H9 (cell line): ENCODE results near the gene RAB33A. TPM values are rescaled to one million over a fixed set of nuclear protein-coding genes. Genes with fewer than 3 reads are reported as not detected.

Experiments used
- DNase-seq: peaks from one replicate; pipeline ENCODE4 v3.0.0-alpha.2; 2017
- H2AFZ ChIP-seq: one replicate; pipeline ENCODE4 v1.6.1; 2013; ENCODE audit warnings: mild to moderate bottlenecking, low read length, control low read depth, moderate library complexity
- H2AK5ac ChIP-seq: 2 replicates; pipeline ENCODE4 v1.6.1; 2013; ENCODE audit warnings: low read length, control low read depth, mixed read lengths; ENCODE audit not compliant: insufficient read length
- H2BK120ac ChIP-seq: one replicate; pipeline ENCODE4 v1.6.1; 2013; ENCODE audit warnings: low read depth, mild to moderate bottlenecking, low read length, control low read depth, inconsistent platforms; ENCODE audit not compliant: poor library complexity, severe bottlenecking
- H2BK12ac ChIP-seq: 2 replicates; pipeline ENCODE4 v1.6.1; 2013; ENCODE audit warnings: low read length, control low read depth, mixed read lengths, low read depth; ENCODE audit not compliant: insufficient read length
- H2BK15ac ChIP-seq: 2 replicates; pipeline ENCODE4 v1.6.1; 2013; ENCODE audit warnings: low read depth, low read length, control low read depth
- H2BK20ac ChIP-seq: one replicate; pipeline ENCODE4 v1.6.1; 2013; ENCODE audit warnings: low read depth, mild to moderate bottlenecking, low read length, control low read depth, inconsistent platforms; ENCODE audit not compliant: poor library complexity, severe bottlenecking
- H2BK5ac ChIP-seq: 2 replicates; pipeline ENCODE4 v1.6.1; 2013; ENCODE audit warnings: low read length, control low read depth, mixed read lengths; ENCODE audit not compliant: insufficient read length
- H3K14ac ChIP-seq: 2 replicates; pipeline ENCODE4 v1.6.1; 2013; ENCODE audit warnings: low read length, control low read depth; ENCODE audit not compliant: insufficient read depth
- H3K18ac ChIP-seq: 2 replicates; pipeline ENCODE4 v1.6.1; 2013; ENCODE audit warnings: low read depth, mild to moderate bottlenecking, mixed read lengths, low read length, control low read depth; ENCODE audit not compliant: insufficient read length
- H3K23ac ChIP-seq: 2 replicates; pipeline ENCODE4 v1.6.1; 2013; ENCODE audit warnings: low read length, control low read depth, mixed read lengths, low read depth; ENCODE audit not compliant: insufficient read length
- H3K23me2 ChIP-seq: 2 replicates; pipeline ENCODE4 v1.6.1; 2013; ENCODE audit warnings: low read depth, mild to moderate bottlenecking, mixed read lengths, low read length, control low read depth; ENCODE audit not compliant: insufficient read length, poor library complexity, severe bottlenecking
- H3K27ac ChIP-seq: 2 replicates; pipeline ENCODE4 v1.5.1; 2013; ENCODE audit warnings: low read length, control low read depth, mixed read lengths, low read depth; ENCODE audit not compliant: insufficient read length
- H3K27me3 ChIP-seq: 2 replicates; pipeline ENCODE4 v1.6.1; 2013; ENCODE audit warnings: low read length, control low read depth, inconsistent platforms; ENCODE audit not compliant: insufficient read depth
- H3K4ac ChIP-seq: 2 replicates; pipeline ENCODE4 v1.6.1; 2013; ENCODE audit warnings: low read depth, mild to moderate bottlenecking, control low read depth, inconsistent platforms, low read length, moderate library complexity
- H3K4me1 ChIP-seq: 2 replicates; pipeline ENCODE4 v1.6.1; 2013; ENCODE audit warnings: low read length, control low read depth, inconsistent platforms; ENCODE audit not compliant: insufficient read depth
- H3K4me2 ChIP-seq: 2 replicates; pipeline ENCODE4 v1.6.1; 2013; ENCODE audit warnings: low read length, control low read depth, mixed read lengths; ENCODE audit not compliant: insufficient read length, insufficient read depth
- H3K56ac ChIP-seq: 2 replicates; pipeline ENCODE4 v1.6.1; 2013; ENCODE audit warnings: low read depth, mild to moderate bottlenecking, mixed read lengths, low read length, control low read depth; ENCODE audit not compliant: insufficient read length
- H3K79me1 ChIP-seq: 2 replicates; pipeline ENCODE4 v1.6.1; 2013; ENCODE audit warnings: low read depth, mild to moderate bottlenecking, moderate library complexity, low read length, control low read depth, inconsistent platforms; ENCODE audit not compliant: insufficient read depth, poor library complexity, severe bottlenecking
- H3K79me2 ChIP-seq: 2 replicates; pipeline ENCODE4 v1.6.1; 2013; ENCODE audit warnings: low read length, control low read depth, inconsistent platforms; ENCODE audit not compliant: insufficient read depth
- H3K9ac ChIP-seq: 2 replicates; pipeline ENCODE4 v1.6.1; 2013; ENCODE audit warnings: low read length, control low read depth, mixed read lengths; ENCODE audit not compliant: insufficient read length; ENCODE audit errors: extremely low read depth
- H3K9me3 ChIP-seq: one replicate; pipeline ENCODE4 v1.6.1; 2013; ENCODE audit warnings: low read depth, low read length, inconsistent platforms; ENCODE audit not compliant: control insufficient read depth
- H3T11ph ChIP-seq: one replicate; pipeline ENCODE4 v1.6.1; 2013; ENCODE audit warnings: mild to moderate bottlenecking, low read length, control low read depth, inconsistent platforms
- H4K20me1 ChIP-seq: one replicate; pipeline ENCODE4 v1.6.1; 2013; ENCODE audit not compliant: control insufficient read depth, insufficient read length, insufficient read depth
- H4K5ac ChIP-seq: 2 replicates; pipeline ENCODE4 v1.6.1; 2013; ENCODE audit warnings: low read depth, mild to moderate bottlenecking, mixed read lengths, low read length, control low read depth; ENCODE audit not compliant: insufficient read length
- H4K8ac ChIP-seq: replicated peaks from 2 replicates; pipeline ENCODE4 v1.6.1; 2013; ENCODE audit warnings: low read length, control low read depth, mixed read lengths, low read depth; ENCODE audit not compliant: insufficient read length
- H4K91ac ChIP-seq: 2 replicates; pipeline ENCODE4 v1.6.1; 2013; ENCODE audit warnings: low read depth, mild to moderate bottlenecking, moderate library complexity, mixed read lengths, low read length, control low read depth; ENCODE audit not compliant: insufficient read length
- H3K27ac Mint-ChIP-seq, 3 experiments: 2 replicates in 2 of 3; 3 replicates in 1 of 3; pipeline ENCODE4 v1.8.0; 2020 to 2021; ENCODE audit warnings: mixed read lengths in 3 of 3, mild to moderate bottlenecking in 1 of 3, moderate library complexity in 1 of 3
- H3K27me3 Mint-ChIP-seq: 2 replicates; pipeline ENCODE4 v1.8.0; 2021; ENCODE audit warnings: low read depth, mild to moderate bottlenecking, moderate library complexity, mixed read lengths
- H3K36me3 Mint-ChIP-seq, 3 experiments: 2 replicates in 2 of 3; 3 replicates in 1 of 3; pipeline ENCODE4 v1.8.0; 2020 to 2021; ENCODE audit warnings: low read depth in 3 of 3, mixed read lengths in 3 of 3; ENCODE audit not compliant: insufficient read depth in 1 of 3
- H3K4me1 Mint-ChIP-seq, 2 experiments: 2 replicates each; pipeline ENCODE4 v1.8.0; 2020; ENCODE audit warnings: mixed read lengths in 2 of 2
- H3K4me3 Mint-ChIP-seq, 2 experiments: 2 replicates in 1 of 2; 3 replicates in 1 of 2; pipeline ENCODE4 v1.8.0; 2020 to 2021; ENCODE audit warnings: mild to moderate bottlenecking in 2 of 2, mixed read lengths in 2 of 2, moderate library complexity in 1 of 2
- H3K9me3 Mint-ChIP-seq, 2 experiments: 2 replicates in 1 of 2; 3 replicates in 1 of 2; pipeline ENCODE4 v1.8.0; 2020; ENCODE audit warnings: mild to moderate bottlenecking in 2 of 2, mixed read lengths in 2 of 2, moderate library complexity in 1 of 2
- WGBS: extraction: QIAGEN DNeasy Blood & Tissue Kit; methylation state at CpG from one replicate; pipeline ENCODE4 v1.1.7; 2013; ENCODE audit warnings: missing lambda C conversion rate, low lambda C conversion rate, mixed read lengths; ENCODE audit not compliant: insufficient read length; ENCODE audit errors: extremely low coverage; 5-methylcytosine and 5-hydroxymethylcytosine counted together
- total RNA-seq: library from RNA; stranded (reverse); gene quantifications from 2 replicates; pipeline ENCODE4 v1.2.1, GENCODE V29; 2021
- TF ChIP-seq, protein P1 (sequence below): fragments of 200-600 bp; sonication (generic); conservative IDR thresholded peaks from 3 replicates; pipeline ENCODE4 v1.8.0; 2021; ENCODE audit warnings: antibody characterized with exemption, mild to moderate bottlenecking

The RAB33A gene
- total RNA-seq, 1 experiment from 2014 or later = 0.59 TPM

DNA sequence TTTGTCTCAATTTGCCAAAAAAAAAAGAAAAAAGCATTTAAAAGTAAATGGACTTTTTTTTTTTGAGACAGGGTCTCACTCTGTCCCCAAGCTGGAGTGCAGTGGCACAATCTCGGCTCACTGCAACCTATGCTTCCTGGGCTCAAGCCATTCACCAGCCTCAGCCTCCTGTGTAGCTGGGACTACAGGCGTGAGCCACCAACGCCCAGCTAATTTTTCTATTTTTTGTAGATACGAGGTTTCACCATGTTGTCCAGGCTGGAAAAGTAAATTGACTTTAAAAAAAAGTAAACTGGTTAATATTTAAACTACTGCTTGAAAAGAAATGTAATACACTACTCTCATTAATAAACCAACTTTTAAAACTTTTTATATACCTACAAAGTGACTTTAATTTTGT, 12.0 kb upstream of the RAB33A start:
- H3K9me3 Mint-ChIP-seq = peaks cover 0 to 48% of the 10 kb centered on the region in 2 experiments; a peak in 2 of 5 replicates
- Histone ChIP-seq H3K79me1 (no peaks in the 10 kb centered on the region), H4K5ac (no peak overlapping the region), H3K56ac (no peak overlapping the region), H2AFZ (no peak overlapping the region), H3K18ac (no peak overlapping the region), H3K4ac (no peak overlapping the region), H2BK5ac (no peak overlapping the region), H2BK15ac (no peak overlapping the region), H3K4me1 (no peaks in the 10 kb centered on the region), H3K27ac (no peak overlapping the region), H4K91ac (no peak overlapping the region), H2BK12ac (no peak overlapping the region), H2BK20ac (no peak overlapping the region), H4K8ac (no peak overlapping the region), H3K14ac (no peak overlapping the region), H3K9me3 (no peaks in the 10 kb centered on the region), H3K23me2 (no peaks in the 10 kb centered on the region), H3K23ac (no peak overlapping the region), H2AK5ac (no peak overlapping the region), H3K4me2 (no peak overlapping the region), H4K20me1 (no peaks in the 10 kb centered on the region), H3T11ph (no peak overlapping the region), H2BK120ac (no peak overlapping the region), H3K79me2 (0 out of 2 replicates have a peak, but pooled peaks cover 2% of the 10 kb centered on the region), H3K9ac (no peak overlapping the region), H3K27me3 (no peaks in the 10 kb centered on the region)
- WGBS = no CpG with 5 or more reads among the region's 4 CpGs
- no peak for DNase-seq
- no peak overlapping the region for H3K4me3 Mint-ChIP-seq
- no peak overlapping the region for H3K27ac Mint-ChIP-seq
- peaks cover 0 to 3% (median 0%) of the 10 kb centered on the region in 3 experiments; a peak in 4 of 7 replicates for H3K36me3 Mint-ChIP-seq
- H3K4me1 Mint-ChIP-seq = peaks cover under 1 to 2% of the 10 kb centered on the region in 2 experiments; a peak in 2 of 4 replicates
- no peaks in the 10 kb centered on the region for H3K27me3 Mint-ChIP-seq
- TF ChIP-seq, protein P1, sequence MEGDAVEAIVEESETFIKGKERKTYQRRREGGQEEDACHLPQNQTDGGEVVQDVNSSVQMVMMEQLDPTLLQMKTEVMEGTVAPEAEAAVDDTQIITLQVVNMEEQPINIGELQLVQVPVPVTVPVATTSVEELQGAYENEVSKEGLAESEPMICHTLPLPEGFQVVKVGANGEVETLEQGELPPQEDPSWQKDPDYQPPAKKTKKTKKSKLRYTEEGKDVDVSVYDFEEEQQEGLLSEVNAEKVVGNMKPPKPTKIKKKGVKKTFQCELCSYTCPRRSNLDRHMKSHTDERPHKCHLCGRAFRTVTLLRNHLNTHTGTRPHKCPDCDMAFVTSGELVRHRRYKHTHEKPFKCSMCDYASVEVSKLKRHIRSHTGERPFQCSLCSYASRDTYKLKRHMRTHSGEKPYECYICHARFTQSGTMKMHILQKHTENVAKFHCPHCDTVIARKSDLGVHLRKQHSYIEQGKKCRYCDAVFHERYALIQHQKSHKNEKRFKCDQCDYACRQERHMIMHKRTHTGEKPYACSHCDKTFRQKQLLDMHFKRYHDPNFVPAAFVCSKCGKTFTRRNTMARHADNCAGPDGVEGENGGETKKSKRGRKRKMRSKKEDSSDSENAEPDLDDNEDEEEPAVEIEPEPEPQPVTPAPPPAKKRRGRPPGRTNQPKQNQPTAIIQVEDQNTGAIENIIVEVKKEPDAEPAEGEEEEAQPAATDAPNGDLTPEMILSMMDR = no peak
